GM12872 (cell line): ENCODE measurements around the gene PNMA8C.

Source experiments
- TF ChIP-seq, protein P1 (sequence below): IDR thresholded peaks from 3 replicates; pipeline ENCODE4 v1.5.1; 2011; ENCODE audit warnings: low read depth, mild to moderate bottlenecking, low read length, moderate library complexity; ENCODE audit not compliant: insufficient read depth

PNMA8C gene

DNA sequence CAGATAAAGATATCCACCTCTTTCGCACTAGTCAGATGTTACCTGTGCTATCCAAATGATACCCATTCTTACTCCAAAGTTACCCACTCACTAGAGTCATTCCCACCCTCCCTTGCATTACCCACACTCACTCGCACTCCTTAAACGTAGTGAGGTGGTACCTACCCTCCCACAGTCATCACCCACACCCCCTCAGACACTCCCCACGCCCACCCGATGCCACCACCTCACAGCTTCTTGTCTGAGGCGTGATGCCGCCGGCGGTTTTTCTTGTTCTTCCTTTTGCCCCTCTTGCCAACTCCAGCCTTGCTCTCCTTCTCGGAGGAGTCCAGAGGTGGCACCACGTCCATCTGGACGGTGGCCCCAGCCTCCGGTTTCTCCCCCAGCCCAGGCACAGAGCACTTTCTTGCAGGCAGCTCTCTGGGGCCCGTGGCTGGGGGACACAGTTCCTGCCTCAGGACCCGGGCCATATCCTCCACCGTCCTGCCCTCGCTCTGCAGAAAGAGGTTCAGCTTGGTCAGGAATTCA is 1.2 kb downstream of the PNMA8C start:
- TF ChIP-seq, protein P1, sequence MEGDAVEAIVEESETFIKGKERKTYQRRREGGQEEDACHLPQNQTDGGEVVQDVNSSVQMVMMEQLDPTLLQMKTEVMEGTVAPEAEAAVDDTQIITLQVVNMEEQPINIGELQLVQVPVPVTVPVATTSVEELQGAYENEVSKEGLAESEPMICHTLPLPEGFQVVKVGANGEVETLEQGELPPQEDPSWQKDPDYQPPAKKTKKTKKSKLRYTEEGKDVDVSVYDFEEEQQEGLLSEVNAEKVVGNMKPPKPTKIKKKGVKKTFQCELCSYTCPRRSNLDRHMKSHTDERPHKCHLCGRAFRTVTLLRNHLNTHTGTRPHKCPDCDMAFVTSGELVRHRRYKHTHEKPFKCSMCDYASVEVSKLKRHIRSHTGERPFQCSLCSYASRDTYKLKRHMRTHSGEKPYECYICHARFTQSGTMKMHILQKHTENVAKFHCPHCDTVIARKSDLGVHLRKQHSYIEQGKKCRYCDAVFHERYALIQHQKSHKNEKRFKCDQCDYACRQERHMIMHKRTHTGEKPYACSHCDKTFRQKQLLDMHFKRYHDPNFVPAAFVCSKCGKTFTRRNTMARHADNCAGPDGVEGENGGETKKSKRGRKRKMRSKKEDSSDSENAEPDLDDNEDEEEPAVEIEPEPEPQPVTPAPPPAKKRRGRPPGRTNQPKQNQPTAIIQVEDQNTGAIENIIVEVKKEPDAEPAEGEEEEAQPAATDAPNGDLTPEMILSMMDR = no peak

DNA sequence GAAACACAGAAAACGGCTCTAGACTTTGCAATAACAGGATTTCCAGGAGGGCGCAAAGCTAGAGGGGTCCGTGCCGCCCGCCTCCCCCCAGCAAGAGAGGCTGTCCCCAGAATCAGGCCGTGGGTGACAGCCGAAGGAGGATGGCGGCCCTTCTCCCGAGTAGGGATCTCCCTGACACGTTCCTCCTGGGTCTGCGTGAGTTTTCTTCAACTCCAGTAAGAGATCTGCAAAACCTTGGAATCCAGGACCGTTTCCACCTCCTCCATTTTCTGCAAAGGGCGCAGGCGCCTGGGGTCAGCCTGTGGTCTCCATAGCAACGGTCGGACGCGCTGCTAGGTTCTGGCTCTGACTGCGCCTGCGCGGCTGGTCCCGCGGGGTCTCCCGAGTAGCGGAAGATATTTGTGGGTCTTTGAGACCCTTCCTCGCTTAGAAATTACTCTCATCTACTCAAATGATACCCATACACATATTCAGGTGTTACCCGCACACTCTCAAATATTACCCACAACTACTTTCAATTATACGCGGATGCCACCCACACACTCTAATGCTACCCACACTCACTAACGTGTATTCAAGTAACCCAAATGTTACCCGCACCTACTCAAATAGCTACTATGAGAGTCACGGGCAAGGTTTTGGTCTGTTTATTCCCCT is 2.1 kb downstream of the PNMA8C start:
- TF ChIP-seq, protein P1 = no peak

DNA sequence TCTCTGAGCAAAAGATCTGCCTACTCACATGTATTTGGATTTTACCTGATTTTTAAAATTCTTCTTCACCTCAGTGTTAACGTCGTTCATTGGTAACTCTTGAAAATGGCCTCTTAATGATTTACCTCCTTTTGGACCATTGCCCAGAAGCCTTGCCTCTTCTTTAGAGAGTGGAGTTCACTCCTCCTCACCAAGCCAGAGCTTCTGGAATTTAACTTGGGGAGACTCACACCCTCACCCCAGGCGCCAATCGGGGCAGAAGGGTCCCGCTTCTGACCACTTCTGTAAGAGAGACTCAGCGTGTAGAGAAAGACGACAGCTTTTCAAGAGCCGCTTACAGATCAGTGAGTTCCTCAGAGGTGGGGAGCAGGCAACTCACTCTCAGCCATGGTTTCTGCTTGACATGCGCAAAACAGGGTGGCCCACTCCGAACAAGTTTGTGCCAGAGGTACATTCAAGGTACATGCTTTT is 2.7 kb downstream of the PNMA8C start:
- TF ChIP-seq, protein P1 = no peak

DNA sequence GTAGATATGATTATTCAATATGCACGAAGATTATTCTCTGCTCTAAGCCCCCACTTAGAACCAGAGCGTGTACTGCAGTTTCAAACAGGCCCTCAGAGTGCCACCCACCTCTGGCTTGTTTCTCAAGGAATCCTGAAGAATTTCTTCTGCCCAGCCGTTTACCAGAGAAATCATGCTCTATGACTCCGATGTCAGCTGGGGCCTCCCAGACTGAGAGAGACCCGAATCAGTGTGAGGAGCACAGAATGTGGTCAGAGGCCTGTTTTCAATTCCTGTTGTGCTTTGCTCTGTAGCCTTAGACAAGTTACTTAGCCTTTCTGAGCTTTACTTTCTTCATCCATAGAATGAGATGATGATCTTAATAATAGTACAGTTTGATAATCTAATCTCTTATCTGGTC is 5.5 kb downstream of the PNMA8C start:
- TF ChIP-seq, protein P1 = no peak

DNA sequence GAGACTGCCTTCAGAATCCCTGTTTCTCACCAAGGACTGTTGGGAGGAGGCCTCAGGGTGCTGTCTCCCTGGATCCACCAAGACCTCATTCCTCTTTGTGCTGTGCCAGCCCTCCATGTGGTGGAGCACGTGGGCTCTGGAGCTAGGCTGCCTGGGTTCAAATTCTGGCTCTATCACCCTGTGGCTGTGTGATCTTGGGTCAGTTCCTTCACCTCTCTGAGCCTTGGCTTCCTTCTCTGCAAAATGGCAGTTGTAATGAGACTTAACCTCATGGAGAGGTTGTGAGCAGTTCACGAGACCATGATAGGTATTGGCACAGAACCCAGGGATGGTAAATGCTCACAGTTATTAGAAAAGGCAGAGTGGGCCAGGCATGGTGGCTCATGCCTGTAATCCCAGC is 6.4 kb downstream of the PNMA8C start:
- TF ChIP-seq, protein P1 = no peak

DNA sequence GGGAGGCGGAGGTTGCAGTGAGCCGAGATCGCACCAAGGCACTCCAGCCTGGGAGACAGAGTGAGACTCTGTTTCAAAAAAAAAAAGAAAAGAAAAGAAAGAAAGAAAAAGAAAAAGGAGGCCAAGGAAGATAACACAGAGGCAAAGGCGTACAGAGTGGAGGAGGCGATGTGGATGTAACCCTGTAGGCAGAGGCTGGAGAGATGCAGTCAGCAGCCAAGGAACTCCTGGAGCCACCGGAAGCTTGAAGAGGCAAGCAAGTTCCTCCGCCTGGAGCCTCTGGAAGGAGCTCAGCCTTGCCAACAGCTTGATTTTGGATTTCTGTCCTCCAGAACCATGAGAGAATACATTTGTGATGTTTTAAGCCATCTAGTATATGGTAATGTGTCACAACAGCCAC is 8.7 kb downstream of the PNMA8C start:
- TF ChIP-seq, protein P1 = no peak

DNA sequence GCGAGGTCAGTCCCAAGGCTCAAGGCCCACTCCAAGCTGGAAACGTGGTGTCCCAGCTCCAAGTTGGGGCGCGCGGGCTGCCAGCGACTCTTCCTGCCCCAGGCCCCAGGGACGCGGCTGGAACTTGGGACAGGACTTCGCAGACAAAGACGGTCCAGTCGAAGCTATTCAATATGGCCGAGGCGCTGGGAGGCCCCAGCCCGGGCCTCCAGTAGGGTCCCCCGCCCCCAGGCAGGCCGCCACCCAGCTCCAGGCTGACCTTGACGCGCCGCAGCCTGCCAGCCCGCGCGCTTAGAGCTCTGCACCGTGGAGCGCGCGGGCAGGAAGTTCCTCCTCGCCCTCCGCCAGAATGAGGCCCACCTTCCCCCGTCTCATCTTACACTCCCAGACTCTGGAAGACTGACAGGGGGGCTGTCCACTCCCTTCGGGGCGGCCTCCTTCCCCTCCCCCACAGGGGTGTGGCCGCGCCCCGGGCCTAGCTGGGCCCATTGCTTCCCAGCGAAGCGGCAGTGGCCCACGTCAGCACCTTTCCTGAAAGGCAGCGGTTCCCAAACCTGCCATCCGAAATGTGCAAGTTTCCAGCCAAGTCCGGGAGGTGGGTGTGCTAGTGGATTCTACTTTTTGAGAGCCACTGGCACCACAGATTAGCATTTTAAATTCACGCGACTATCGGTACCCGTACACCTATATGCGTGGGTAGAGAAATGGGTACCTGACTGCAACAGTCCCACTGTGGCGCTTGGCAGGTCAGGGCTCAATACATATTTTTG is 15.3 kb downstream of the PNMA8C start, which contains the start of gene CCDC8:
TSS of gene CCDC8 (minus strand) at position 303 of the 770 bp plus-strand sequence. CDS start 754 bp downstream, outside the sequence.
- TF ChIP-seq, protein P1 = no peak
